Eye (tissue), 1 donor: ENCODE measurements around the gene HECA.
"Not testable (repeated sequence)": the region's sequence is repeated elsewhere in the genome, so short reads cannot be mapped to it uniquely, and the experiment has no call there.

Source experiments
- DNase-seq: peaks from one replicate; pipeline ENCODE4 v3.0.0-alpha.2; 2015

The HECA gene

GRCh38 chr6:139165324-139165723, 30.4 kb downstream of the HECA start:
- DNase-seq, result no peak

DNA sequence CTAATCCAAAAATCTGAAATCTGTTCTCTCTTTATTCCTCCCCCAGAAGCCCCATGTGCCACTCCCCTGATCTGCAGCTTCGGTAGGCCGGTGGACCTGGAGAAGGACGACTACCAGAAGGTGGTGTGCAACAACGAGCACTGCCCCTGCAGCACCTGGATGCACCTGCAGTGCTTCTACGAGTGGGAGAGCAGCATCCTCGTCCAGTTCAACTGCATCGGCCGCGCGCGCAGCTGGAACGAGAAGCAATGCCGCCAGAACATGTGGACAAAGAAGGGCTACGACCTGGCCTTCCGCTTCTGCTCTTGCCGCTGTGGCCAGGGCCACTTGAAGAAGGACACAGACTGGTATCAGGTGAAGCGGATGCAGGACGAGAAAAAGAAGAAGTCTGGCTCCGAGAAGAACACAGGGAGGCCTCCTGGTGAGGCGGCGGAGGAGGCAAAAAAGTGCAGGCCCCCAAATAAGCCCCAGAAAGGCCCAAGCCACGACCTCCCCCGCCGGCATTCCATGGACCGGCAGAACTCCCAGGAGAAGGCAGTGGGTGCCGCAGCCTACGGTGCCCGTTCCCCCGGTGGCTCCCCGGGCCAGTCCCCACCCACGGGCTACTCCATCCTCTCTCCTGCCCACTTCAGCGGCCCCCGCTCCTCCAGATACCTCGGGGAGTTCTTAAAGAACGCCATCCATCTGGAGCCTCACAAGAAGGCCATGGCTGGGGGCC, 31.5 kb downstream of the HECA start:
- no peak for DNase-seq

- no peak for DNase-seq
Measured at GRCh38 chr6:139166956-139167313, 32.1 kb downstream of the HECA start.

GRCh38 chr6:139172151-139172550, 37.3 kb downstream of the HECA start:
- DNase-seq, result no peak

- no peak for DNase-seq
Measured at GRCh38 chr6:139172567-139172966, 37.7 kb downstream of the HECA start.

GRCh38 chr6:139173172-139173571, 38.3 kb downstream of the HECA start:
- no peak for DNase-seq

DNA sequence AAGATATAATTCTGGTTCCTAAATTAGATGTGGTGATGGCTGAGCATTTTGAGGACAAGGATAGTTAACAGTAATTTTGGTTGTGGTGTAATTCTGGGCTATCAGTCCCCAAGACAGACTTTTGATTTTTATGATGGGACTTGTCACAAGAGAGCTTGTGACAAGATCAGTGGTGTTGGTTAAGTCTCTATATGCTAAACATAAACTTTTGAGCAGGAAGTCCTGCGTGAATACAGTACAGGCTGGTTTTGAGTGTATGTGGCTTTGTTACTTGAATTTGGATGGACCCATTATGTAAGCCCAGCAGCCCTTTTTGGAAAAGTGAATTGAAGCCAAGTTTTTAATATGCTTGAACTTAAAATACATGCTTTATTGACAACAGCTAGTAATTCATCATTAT, 38.9 kb downstream of the HECA start:
- no peak for DNase-seq

GRCh38 chr6:139174961-139175360, 40.1 kb downstream of the HECA start:
- DNase-seq, result no peak

DNA sequence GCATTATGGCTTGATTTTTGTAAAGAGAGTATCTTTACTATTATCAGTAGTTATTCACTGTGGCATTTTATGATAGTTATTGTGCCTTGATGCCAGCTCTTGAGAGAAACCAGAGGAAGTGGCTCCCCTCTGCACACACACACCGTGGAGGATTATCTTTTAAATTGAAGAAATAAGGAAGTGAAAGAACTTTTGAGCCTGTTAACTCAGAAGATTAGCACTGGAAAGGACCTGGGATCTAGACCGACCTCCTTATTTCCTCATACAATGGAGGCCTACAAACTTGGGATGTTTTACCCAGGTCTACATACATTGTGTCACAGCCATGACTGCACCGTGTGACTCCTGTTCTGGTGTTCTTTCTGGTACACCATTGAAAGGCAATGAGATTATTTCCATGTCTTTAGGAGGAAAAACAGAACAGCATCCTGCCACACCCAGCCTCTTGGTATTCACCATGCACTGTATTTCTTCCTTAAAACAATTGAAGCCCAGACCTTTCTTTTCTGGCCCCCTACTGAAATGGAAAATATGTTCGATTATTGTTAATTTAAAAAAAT, 40.6 kb downstream of the HECA start:
- DNase-seq, result no peak

DNA sequence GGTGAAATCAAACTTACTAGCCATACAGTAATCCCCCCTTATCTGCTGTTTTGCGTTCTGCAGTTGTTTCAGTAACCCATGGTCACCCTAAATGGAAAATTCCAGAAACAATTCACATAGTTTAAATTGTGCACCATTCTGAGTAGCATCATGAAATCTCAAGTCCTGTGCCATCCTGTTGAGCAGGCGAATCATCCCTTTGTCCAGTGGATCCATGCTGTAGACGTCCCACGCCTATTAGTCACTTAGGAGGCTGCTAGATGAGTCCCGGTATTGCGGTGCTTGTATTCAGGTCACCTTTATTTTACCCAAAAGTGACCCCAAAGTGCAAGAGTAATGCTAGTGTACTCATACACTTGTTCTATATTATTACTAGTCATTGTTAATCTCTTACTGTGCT, 46.4 kb downstream of the HECA start:
- DNase-seq, result no peak

GRCh38 chr6:139184047-139184446, 49.2 kb downstream of the HECA start:
- no peak for DNase-seq

GRCh38 chr6:139184459-139184858, 49.6 kb downstream of the HECA start:
- DNase-seq, result no peak

DNA sequence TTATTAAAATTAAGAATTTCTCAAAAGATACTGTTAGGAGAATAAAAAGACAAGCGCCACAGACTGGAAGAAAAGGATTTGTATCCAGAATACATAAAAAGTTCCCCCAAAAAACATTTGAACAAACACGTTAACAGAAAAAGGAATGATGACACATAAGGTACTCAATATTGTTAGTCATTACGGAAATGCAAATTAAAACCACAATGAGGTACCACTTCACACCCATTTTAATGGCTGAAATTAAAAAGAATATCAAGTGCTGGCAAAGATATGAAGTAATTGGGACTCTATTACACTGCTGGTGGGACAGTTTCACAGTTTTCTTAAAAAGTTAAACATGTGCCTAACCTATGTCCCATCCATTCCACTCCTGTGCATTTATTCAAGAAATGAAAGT, 51.4 kb downstream of the HECA start:
- DNase-seq, result no peak

- DNase-seq, result no peak
Measured at GRCh38 chr6:139186692-139187091, 51.8 kb downstream of the HECA start.

DNA sequence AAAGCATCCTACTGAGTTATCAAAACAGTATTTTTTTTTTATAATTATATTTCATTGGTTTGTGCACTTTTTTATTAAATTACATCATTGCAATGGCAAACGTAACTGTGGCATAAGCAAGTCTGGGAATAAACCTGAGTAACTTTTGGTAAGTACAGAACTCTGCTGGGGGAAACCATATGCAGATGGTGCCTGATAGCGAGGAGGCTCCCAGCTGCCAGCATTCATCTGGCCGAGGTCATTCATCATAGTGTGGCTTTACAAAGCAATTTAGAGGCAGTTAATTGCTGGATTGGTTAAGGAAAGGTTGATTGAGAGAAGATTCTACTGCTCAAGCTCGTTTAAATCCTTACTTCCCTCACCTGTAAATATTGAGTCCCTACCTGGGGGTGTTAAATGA, 52.6 kb downstream of the HECA start:
- DNase-seq, result no peak

DNA sequence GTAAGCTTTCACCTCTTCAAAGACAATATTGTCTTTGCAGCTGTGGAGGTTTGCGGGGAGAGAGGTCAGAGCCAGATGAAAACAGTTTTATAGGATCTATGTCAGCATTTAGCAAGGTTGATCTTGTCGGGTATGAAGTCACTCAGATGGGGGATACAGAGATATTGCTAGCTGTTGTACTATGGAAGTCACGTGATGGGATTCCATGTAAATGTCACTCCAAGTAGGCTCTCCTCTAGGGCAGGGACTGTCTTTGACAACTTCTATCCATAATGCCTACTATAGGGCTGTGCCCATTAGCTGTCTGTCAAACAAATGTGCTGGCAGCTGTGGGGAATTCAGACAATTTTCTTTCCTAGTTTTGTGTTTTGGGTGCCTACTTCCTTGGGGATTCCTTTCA, 54.8 kb downstream of the HECA start:
- no peak for DNase-seq

DNA sequence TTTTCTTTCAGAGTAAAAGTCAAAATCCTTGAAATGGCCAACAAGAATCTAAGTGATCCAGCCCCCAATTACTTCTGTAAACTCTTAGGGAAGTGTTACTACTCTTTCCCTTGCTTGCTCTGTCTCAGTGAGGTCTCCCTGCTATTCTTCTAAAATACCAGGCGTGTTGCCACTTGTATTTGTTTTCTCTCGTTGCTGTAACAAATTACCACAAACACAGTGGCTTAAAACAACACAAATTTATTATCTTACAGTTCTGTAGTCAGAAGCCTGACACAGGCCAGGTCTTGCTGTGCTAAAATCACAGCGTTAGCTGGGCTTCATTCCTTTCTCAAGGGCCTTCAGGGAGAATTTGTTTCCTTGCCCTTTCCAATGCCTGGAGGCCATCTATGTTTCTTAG, 59.9 kb downstream of the HECA start:
- no peak for DNase-seq

DNA sequence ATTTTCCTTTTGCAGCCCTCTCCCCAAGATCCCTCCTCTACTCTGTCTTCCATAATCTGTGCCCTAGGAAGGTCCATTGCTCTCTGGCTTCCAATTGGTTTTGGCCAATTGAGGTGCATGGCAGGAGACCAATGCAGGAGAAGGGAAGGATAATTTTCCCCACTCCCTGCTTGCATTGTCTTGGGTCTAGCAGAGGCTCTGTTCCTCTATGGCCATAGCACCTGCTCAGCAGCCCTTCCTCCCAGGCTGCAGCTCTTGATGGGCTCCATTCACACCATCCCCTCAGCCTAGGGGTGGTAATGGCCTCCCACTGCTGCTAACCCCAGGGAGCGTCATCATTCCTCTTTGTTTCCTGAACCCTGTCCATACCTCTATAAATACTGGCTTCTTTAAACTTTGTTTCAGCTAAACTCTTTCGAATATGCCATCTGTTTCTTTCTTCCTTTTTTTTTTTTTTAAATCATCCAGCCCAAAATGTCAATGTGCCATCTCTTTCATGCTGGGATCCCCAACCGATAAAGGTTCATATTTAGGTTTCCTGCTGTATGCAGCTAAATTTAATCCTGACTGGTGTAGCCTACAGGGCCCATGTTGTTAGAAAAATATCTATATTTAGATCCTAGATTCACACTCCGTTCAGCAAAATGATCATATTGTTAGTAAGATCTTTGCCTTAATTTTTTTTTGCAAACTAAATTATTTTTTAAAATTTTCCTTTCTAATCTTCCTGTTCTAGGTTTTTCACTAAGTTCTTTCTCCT, 63.8 kb downstream of the HECA start:
- DNase-seq, result no peak

- DNase-seq, result no peak
Measured at GRCh38 chr6:139201378-139201777, 66.5 kb downstream of the HECA start.

- DNase-seq, result no peak
Measured at GRCh38 chr6:139204978-139205377, 70.1 kb downstream of the HECA start.

GRCh38 chr6:139205843-139206242, 71.0 kb downstream of the HECA start:
- no peak for DNase-seq

GRCh38 chr6:139210766-139211165, 75.9 kb downstream of the HECA start:
- DNase-seq, result not testable (repeated sequence)

DNA sequence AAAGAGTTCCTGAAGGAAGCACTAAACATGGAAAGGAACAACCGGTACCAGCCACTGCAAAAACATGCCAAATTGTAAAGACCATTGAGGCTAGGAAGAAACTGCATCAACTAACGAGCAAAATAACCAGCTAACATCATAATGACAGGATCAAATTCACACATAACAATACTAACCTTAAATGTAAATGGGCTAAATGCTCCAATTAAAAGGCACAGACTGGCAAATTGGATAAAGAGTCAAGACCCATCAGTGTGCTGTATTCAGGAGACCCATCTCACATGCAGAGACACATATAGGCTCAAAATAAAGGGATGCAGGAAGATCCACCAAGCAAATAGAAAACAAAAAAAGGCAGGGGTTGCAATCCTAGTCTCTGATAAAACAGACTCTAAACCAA, 77.6 kb downstream of the HECA start:
- not testable (repeated sequence) for DNase-seq

DNA sequence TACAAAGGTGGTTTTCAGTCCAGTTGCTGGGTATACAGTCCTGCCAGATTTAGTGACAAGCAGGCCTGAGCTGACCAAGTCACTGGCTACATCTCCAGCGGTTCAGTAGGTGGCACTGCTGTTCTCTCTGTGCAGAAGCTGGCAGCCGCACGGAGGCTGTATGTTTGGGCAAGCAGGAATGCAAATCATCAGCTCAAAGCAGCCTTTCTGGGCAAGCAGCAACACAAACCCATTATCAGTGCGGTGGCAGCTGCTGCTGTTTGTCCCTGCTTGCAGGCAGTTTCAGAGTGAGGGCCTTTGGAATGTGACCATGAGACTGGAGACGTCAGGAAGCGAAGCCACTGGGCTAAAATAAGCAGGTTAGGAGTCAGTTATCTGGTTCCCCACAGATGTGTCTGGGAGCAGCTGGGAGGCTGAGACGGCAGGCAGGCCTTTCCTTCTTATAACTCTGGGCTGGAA, 84.4 kb downstream of the HECA start:
- DNase-seq, result peak; percentile 86
